G401 (cell line): ENCODE measurements around the gene RHOBTB3. TPM values are rescaled to one million over a fixed set of nuclear protein-coding genes. Genes with fewer than 3 reads are reported as not detected.
A peak's percentile ranks its signal among the peaks of the same experiment; 100 is the strongest.

Experiments used
- DNase-seq: peaks from one replicate; pipeline ENCODE4 v3.0.0-alpha.2; 2015; ENCODE audit warnings: low spot score
- in situ Hi-C: cut with HindIII; loops from 2 replicates; pipeline ENCODE4 v1.10.0; 2016; ENCODE audit warnings: low sequenced_read_pairs, mixed read lengths
- total RNA-seq: library from RNA; depleted of rRNA; stranded (reverse); fragments of >200 nt; shearing (Covaris generic); gene quantifications from 2 replicates; pipeline ENCODE4 v1.2.3, GENCODE V29; 2014

Gene RHOBTB3
- total RNA-seq, 1 experiment from 2014 or later = 0.54 TPM

DNA sequence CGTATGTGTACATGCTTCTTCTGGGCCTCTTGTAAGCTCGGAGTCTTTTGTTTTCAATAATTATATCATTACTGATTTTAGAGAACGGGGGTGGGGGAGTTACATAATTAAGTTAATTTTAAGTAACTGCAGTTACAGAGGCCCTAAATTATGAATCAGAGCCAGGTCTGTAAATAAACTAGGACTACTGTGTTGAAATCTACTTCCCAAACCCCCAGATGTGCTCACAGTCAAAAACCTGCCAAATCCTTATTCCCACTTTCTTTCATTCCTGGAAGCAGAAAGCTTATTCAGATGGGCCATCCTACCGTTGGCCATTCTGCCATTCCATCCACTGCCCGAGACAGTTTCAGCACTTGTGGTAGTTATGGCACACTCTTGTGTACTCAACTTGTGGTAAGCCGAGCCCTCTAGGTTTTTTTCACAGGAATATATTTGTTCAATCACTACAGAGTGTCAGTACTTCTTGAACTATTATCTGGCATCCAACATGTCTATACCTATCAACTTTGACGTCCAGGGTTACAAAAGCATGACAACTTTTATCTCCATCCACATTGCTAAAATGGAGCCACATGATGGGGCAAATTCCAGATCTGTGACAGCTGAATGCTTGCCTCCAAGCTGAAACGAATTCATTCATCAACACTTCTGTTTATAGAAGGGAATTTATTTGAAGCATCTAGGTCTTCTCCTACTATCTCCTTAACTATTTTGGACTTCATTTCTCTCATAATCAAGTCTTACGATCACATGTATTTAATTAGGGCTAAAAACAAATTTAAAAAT, 53.6 kb downstream of the RHOBTB3 start:
- in situ Hi-C loops = no loop called here
- no peak for DNase-seq

GRCh38 chr5:95786821-95787418, 55.8 kb downstream of the RHOBTB3 start:
- DNase-seq = no peak
- in situ Hi-C loops = no loop called here

DNA sequence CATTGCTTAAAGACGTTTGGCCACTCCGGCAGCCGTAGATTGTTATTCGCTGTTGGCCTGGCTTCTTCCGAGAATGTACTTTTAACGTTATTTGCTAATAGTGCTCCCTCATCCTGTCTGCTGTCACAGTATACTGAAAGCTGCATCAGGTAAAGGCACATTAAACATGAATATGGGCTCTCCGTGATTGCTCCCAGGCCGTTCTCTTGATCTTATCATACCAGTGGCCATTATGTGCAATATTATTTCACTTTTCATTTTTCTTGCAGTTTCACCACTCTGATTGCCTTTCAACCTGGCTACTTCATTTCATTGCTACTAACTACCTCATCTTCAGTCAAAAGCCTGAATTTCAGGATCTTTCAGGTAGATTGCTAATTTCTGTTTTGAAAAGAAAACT, 57.4 kb downstream of the RHOBTB3 start:
- no peak for DNase-seq
- in situ Hi-C loops = no loop called here

DNA sequence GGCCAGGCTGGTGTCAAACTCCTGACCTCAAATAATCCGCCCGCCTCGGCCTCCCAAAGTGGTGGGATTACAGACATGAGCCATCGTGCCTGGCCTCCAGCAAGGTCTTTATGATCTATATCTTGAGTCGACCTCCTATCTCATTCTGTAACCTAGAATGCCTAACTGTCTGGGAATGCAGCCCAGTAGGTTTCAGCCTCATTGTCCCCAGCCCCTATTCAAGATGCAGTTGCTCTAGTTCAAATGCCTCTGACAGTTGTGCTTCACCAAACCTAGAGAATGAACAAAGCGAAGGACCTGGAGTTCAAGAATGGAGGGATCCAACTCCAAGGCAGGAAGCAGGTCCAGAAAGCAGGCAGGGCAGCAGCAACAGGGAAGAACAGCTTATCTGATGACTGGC, 60.6 kb downstream of the RHOBTB3 start:
- DNase-seq = no peak
- in situ Hi-C loops = no loop called here

GRCh38 chr5:95794070-95794516, 63.0 kb downstream of the RHOBTB3 start:
- no peak for DNase-seq
- in situ Hi-C loops = no loop called here

DNA sequence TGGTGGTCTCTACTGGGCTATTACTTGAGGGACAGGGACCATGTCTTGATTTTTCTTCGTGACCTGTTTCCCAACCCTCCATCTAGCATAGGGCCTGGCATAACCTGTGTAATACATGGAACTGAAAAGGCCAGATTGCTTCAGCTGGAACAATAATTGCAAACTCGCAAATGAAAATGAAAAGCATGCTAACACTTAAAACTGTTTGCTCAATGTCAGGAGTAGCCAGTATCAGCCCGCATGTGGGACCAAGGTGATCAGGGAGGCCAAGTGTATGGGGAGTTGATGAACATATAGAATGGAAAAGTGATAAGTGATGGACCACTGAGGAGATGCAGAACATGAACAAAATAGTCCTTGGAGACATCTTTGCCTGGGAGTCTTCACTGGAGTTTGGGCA, 66.2 kb downstream of the RHOBTB3 start:
- no peak for DNase-seq
- in situ Hi-C loops = no loop called here

GRCh38 chr5:95798048-95798447, 66.9 kb downstream of the RHOBTB3 start:
- DNase-seq = no peak
- in situ Hi-C loops = no loop called here

GRCh38 chr5:95798545-95798944, 67.4 kb downstream of the RHOBTB3 start:
- in situ Hi-C loops = no loop called here
- no peak for DNase-seq

DNA sequence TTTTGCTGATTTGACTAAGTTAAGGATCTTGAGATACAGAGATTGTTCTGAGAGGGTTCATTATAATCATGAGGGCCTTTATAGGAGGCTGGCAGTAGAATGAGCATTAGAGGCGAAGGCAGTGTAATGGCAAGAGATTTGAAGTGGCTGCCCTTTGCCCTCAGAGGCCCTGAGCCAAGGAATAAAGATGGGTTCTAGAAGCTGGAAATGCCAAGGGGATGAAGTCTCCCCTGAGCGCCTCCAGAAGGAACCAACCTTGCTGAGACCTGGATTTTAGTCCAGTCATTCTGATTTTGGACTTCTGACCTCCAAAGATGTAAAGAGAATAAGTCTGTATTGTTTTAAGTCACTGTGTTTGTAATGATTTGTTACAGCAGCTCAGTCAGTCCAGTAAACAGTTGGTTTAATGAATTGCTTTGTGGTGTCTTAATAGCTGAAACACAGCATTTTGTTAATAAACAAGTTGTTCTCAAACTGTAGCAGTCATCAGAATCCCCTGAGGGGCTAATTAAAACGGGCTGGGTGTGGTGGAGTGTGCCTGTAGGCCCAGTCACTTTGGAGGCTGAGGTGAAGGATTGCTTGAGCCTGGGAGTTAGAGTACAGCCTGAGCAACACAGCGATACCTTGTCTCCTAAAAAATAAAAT, 68.2 kb downstream of the RHOBTB3 start:
- in situ Hi-C loops = no loop called here
- no peak for DNase-seq

DNA sequence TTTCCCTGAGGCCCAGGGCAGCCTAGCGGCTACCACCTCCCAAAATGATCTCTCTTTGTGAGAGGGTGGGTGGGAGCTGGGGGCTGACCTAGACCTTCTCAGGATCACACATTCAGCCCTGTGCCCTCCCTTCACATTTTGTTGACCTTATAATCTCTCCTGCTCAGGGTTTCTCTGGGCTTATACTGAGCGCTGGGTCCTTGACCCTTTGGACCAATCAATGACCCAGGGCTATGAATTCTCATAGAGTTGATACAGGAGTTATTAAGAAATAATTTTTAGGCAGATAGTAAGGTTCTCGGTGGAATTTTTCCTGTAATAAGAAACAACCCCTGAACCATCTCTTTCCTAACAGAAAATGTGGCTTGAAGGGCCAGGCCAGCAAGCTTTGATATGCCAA, 69.4 kb downstream of the RHOBTB3 start:
- in situ Hi-C loops = no loop called here
- DNase-seq = no peak

GRCh38 chr5:95801532-95801931, 70.4 kb downstream of the RHOBTB3 start:
- DNase-seq = no peak
- in situ Hi-C loops = no loop called here

- in situ Hi-C loops = no loop called here
- no peak for DNase-seq
Observed at GRCh38 chr5:95801961-95802360, 70.8 kb downstream of the RHOBTB3 start.

- in situ Hi-C loops = no loop called here
- no peak for DNase-seq
Observed at GRCh38 chr5:95803271-95804148, 72.4 kb downstream of the RHOBTB3 start.

- in situ Hi-C loops = no loop called here
- no peak for DNase-seq
Observed at GRCh38 chr5:95804736-95805539, 73.8 kb downstream of the RHOBTB3 start.

DNA sequence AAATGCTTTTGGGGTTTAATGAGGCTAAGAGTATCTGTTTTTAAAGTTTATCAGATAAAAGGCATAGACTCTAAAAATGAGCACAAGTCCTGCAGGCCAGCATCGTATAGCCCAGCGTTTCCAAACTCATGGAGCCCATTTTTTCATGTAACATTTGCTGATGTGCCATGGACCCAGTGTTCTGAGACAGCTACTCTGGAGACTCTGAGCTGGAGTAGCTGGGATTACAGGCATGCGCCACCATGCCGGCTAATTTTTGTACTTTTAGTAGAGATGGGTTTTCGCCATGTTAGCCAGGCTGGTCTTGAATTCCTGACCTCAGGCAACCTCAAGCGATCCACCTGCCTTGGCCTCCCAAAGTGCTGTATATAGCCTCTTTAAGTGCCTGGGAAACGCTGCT, 75.6 kb downstream of the RHOBTB3 start:
- in situ Hi-C loops = no loop called here
- no peak for DNase-seq

DNA sequence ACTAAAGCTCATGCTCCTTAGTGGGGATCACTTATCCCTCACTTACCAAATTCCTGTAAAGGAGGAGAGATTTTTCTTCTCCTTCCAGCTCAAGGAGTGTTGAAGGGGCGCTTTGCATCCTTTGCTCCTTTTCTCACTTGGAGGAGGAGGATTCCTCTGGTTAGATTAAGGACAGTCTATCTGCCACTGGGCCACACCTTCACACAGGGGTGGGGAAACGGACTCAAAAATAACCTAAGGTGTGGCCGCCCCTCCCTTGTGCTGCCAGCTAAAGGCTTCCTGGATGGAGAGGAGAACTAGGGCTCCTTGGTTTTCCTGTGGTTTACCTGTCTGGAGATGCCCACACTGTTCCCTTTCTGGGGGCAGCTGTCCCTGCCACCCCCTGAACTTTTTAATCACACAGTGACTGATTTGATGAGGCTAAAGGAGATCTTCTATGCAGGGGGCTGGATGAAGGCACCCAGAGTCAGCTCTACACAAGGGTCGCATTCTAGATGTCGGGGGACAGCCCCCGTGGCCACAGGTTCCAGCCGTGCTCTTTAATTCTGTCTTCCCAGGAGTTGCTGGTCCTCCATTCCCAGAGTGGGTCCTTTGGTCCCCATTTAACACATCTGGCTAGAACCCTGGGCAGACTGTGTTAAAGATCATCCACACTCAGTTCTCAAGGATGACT, 77.0 kb downstream of the RHOBTB3 start:
- in situ Hi-C loops = no loop called here
- no peak for DNase-seq

DNA sequence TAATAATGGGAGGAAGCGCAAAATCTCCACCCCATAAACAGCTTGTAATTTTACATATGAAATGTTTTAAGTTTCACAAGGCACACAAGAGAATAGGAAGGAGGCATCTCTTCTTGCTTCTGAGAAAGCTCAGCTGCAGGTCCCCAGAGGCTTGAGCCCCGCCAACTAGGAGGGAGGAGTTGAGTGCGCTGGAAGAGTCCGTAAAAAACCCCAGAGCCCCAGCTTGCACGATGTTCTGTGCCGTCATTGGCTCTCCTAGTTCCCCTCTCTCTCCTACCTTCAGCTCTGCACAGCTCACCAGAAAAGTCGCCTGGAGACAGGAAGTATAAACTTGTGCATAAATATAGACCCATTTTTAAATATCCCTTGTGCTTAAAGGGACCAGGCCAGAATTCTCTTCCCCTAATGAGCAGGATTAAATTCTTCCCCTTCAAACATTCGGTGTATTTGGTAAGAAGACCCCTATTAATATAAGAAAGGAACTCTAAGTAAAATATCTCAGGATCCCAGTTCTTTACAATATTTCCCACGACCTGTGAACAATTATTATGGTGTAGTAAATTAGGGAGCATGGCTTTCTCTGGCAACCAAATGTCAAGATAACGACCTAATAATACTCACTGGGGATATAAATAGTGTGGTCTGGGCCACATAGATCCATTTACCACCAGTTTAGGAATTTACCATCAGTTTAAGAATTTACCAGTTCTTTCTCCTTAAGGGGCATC, 77.7 kb downstream of the RHOBTB3 start:
- in situ Hi-C loops = no loop called here

More for the DNA sequence above, 77.7 kb downstream of the RHOBTB3 start:
- peak; percentile 50 for DNase-seq
